DND-41 (cell line): Measurements from ENCODE around the gene SLC28A3.

ENCODE experiments used
- ATAC-seq: fragments of 200-7000 bp; cut with Tn5 transposase; 3 replicates; pipeline ENCODE4 v1.9.1; 2021; ENCODE audit warnings: low read depth; ENCODE audit not compliant: insufficient read depth
- DNase-seq: peaks from one replicate; pipeline ENCODE4 v3.0.0-alpha.2; 2020
- H2AFZ ChIP-seq: 2 replicates; pipeline ENCODE4 v1.6.0; 2012; ENCODE audit warnings: low read depth, low read length
- H3K27ac ChIP-seq: 2 replicates; pipeline ENCODE4 v1.5.1; 2012; ENCODE audit warnings: low read length, inconsistent platforms
- H3K27me3 ChIP-seq: fragments of 200-600 bp; sonication (generic); 2 replicates; pipeline ENCODE4 v1.6.0; 2012; ENCODE audit warnings: low read length, mild to moderate bottlenecking, inconsistent platforms; ENCODE audit not compliant: insufficient read depth, poor library complexity
- H3K36me3 ChIP-seq: 2 replicates; pipeline ENCODE4 v1.5.1; 2012; ENCODE audit warnings: low read length, inconsistent platforms; ENCODE audit not compliant: insufficient read depth
- H3K4me1 ChIP-seq: 2 replicates; pipeline ENCODE4 v1.5.1; 2012; ENCODE audit warnings: mild to moderate bottlenecking, low read length; ENCODE audit not compliant: insufficient read depth
- H3K4me2 ChIP-seq: 2 replicates; pipeline ENCODE4 v1.6.0; 2012; ENCODE audit warnings: mild to moderate bottlenecking, moderate library complexity, low read length, inconsistent platforms; ENCODE audit not compliant: insufficient read depth
- H3K4me3 ChIP-seq, 2 experiments: fragments of 200-600 bp in 1 of 2; shearing (Covaris generic) in 1 of 2; 2 replicates each; pipeline ENCODE4 v1.5.1; 2012 to 2016; ENCODE audit warnings: inconsistent platforms in 2 of 2, low read length in 2 of 2, mild to moderate bottlenecking in 2 of 2, low read depth in 1 of 2, moderate library complexity in 1 of 2
- H3K79me2 ChIP-seq: 2 replicates; pipeline ENCODE4 v1.6.0; 2012; ENCODE audit warnings: low read length, inconsistent platforms; ENCODE audit not compliant: insufficient read depth
- H3K9ac ChIP-seq: 2 replicates; pipeline ENCODE4 v1.6.0; 2012; ENCODE audit warnings: low read depth, mild to moderate bottlenecking, inconsistent platforms, low read length, moderate library complexity
- H3K9me3 ChIP-seq: 2 replicates; pipeline ENCODE4 v1.5.1; 2012; ENCODE audit warnings: low read length, moderate library complexity, mild to moderate bottlenecking, inconsistent platforms; ENCODE audit not compliant: insufficient read depth, severe bottlenecking
- H4K20me1 ChIP-seq: 2 replicates; pipeline ENCODE4 v1.6.0; 2012; ENCODE audit warnings: low read length; ENCODE audit not compliant: insufficient read depth
- CTCF ChIP-seq: IDR thresholded peaks from 2 replicates; pipeline ENCODE4 v1.5.1; 2012; ENCODE audit warnings: borderline replicate concordance, low read length, moderate library complexity, mild to moderate bottlenecking; ENCODE audit not compliant: poor library complexity, severe bottlenecking; ENCODE audit errors: extremely low read depth
- EZH2 ChIP-seq: IDR thresholded peaks from 3 replicates; pipeline ENCODE4 v1.6.1; 2012; ENCODE audit warnings: borderline replicate concordance, low read depth, mild to moderate bottlenecking, moderate library complexity, low read length, inconsistent platforms; ENCODE audit not compliant: severe bottlenecking

The SLC28A3 gene

DNA sequence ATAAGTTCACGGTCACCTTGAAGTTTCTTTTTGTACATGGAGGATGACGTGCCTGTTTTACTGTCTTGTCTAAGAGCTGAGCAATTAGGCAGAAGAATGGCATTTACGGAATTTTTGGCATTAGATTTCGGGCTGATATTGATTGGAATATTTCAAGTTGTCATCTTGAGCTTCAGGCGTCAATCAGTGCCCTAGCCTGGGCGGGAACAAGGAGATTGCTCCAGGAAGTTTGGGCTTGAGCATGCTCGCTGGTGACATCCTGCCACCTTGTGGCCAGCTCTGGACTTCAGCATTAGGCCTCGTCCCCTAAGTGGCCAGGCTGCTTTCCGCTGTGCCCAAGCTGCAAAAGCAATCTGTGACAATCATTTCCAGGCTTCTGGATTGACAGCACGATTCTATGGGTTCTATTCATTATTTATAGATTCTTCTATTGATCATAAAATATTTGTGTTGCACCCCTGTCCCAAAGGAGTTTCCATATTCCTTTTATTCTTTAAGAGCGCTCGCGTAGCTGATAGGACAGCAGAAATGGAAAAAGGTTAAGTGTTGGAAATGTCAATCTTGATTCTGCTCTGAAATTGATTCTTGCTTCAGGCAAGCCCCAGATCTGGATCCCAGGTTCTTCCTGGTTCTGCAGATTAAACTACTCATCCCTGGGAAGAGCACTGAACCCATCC lies 79.3 kb downstream of the SLC28A3 start:
- no peak overlapping the region for H3K9ac ChIP-seq
- H3K27me3 ChIP-seq = peaks cover 4% of the 10 kb centered on the region
- no peaks in the 10 kb centered on the region for H3K4me1 ChIP-seq
- peak overlapping the region; percentile 36; the same call in 1 of the 2 replicates for H3K4me2 ChIP-seq
- no peaks in the 10 kb centered on the region for H4K20me1 ChIP-seq
- ATAC-seq (peak; percentile 87), DNase-seq (peak; percentile 58)
- H3K79me2 ChIP-seq = no peaks in the 10 kb centered on the region
- H3K36me3 ChIP-seq = no peaks in the 10 kb centered on the region
- no peak overlapping the region for H3K4me3 ChIP-seq
- H2AFZ ChIP-seq = no peak overlapping the region
- H3K27ac ChIP-seq = no peak overlapping the region
- TF ChIP-seq EZH2 = no peak
- TF ChIP-seq CTCF = peak; percentile 80
- no peaks in the 10 kb centered on the region for H3K9me3 ChIP-seq

- no peak overlapping the region for H3K4me3 ChIP-seq
- no peak overlapping the region for H2AFZ ChIP-seq
- ATAC-seq (no peak), DNase-seq (no peak)
- H3K9me3 ChIP-seq = no peaks in the 10 kb centered on the region
- H3K79me2 ChIP-seq = no peaks in the 10 kb centered on the region
- H3K4me2 ChIP-seq = no peak overlapping the region
- H3K4me1 ChIP-seq = no peaks in the 10 kb centered on the region
- H3K27ac ChIP-seq = no peak overlapping the region
- TF ChIP-seq CTCF (no peak), EZH2 (no peak)
- H4K20me1 ChIP-seq = no peaks in the 10 kb centered on the region
- H3K27me3 ChIP-seq = peaks cover 2% of the 10 kb centered on the region
- no peaks in the 10 kb centered on the region for H3K36me3 ChIP-seq
- no peak overlapping the region for H3K9ac ChIP-seq
Measured at GRCh38 chr9:84258371-84258770, 82.2 kb downstream of the SLC28A3 start.

DNA sequence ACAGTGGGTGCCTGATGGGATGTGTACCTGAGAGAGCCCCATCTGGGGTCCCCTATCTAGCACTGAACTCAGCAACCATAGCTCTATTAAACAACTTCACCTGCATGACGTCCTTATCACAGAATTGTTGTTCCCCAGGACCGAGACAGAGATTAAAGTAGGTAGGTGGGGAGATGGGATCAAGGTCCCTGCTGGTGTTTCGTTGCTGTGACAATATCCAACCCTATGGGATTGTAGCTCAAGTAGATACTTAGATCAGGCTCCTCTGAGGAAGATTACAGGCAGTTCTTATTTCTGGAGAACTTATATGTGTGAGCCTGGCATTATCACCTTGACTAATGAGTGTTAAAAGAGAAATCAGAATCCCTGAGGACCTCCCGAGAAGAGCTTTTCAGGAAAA lies 84.9 kb downstream of the SLC28A3 start:
- peaks cover 2% of the 10 kb centered on the region for H3K27me3 ChIP-seq
- no peaks in the 10 kb centered on the region for H4K20me1 ChIP-seq
- TF ChIP-seq CTCF (no peak), EZH2 (no peak)
- ATAC-seq (no peak), DNase-seq (no peak)
- H3K36me3 ChIP-seq = no peaks in the 10 kb centered on the region
- no peaks in the 10 kb centered on the region for H3K79me2 ChIP-seq
- H3K9ac ChIP-seq = no peak overlapping the region
- no peak overlapping the region for H3K4me2 ChIP-seq
- no peak overlapping the region for H3K4me3 ChIP-seq
- no peaks in the 10 kb centered on the region for H3K9me3 ChIP-seq
- H3K27ac ChIP-seq = no peak overlapping the region
- no peak overlapping the region for H2AFZ ChIP-seq
- no peaks in the 10 kb centered on the region for H3K4me1 ChIP-seq

GRCh38 chr9:84254972-84255371 lies 85.6 kb downstream of the SLC28A3 start:
- Histone ChIP-seq H3K4me1 (no peaks in the 10 kb centered on the region), H3K9ac (no peak overlapping the region), H3K9me3 (no peaks in the 10 kb centered on the region), H3K79me2 (no peaks in the 10 kb centered on the region), H3K4me2 (no peak overlapping the region), H4K20me1 (no peaks in the 10 kb centered on the region), H3K36me3 (no peaks in the 10 kb centered on the region), H3K27me3 (peaks cover 2% of the 10 kb centered on the region), H3K27ac (no peak overlapping the region), H3K4me3 (no peak overlapping the region), H2AFZ (no peak overlapping the region)
- DNase-seq = no peak
- TF ChIP-seq CTCF (no peak), EZH2 (no peak)
- ATAC-seq = no peak
